CD4-positive, CD25-positive, alpha-beta regulatory T cell (primary cell): ENCODE results near the gene CSMD2. TPM values are rescaled to one million over a fixed set of nuclear protein-coding genes. Genes with fewer than 3 reads are reported as not detected.
A peak's percentile ranks its signal among the peaks of the same experiment; 100 is the strongest.

Source experiments
- ATAC-seq, 2 donors: fragments of 150-1000 bp; cut with Tn5 transposase; one replicate each; pipeline ENCODE4 v1.10.0; 2021; ENCODE audit warnings: low read depth in 2 of 2, moderate number of reproducible peaks in 2 of 2, moderate library complexity in 1 of 2
- DNase-seq, 3 donors: peaks; one replicate each; pipeline versions ENCODE4 v3.0.0 to v3.0.0-alpha.2; 2012 to 2022; ENCODE audit warnings: mixed read lengths in 1 of 3
- H3K27ac ChIP-seq: one replicate; pipeline ENCODE4 v1.7.0; 2013; ENCODE audit warnings: mild to moderate bottlenecking, low read length; ENCODE audit not compliant: insufficient read depth, poor library complexity, severe bottlenecking
- H3K27me3 ChIP-seq: one replicate; pipeline ENCODE4 v1.7.0; 2013; ENCODE audit warnings: low read length; ENCODE audit not compliant: control insufficient read depth, insufficient read depth
- H3K36me3 ChIP-seq: one replicate; pipeline ENCODE4 v1.7.0; 2013; ENCODE audit warnings: mild to moderate bottlenecking, low read length, moderate library complexity; ENCODE audit not compliant: control insufficient read depth, insufficient read depth
- H3K4me1 ChIP-seq: 2 replicates; pipeline ENCODE4 v1.7.0; 2013; ENCODE audit warnings: mild to moderate bottlenecking, low read length; ENCODE audit not compliant: insufficient read depth, control insufficient read depth, poor library complexity, severe bottlenecking
- H3K4me3 ChIP-seq: one replicate; pipeline ENCODE4 v1.7.0; 2013; ENCODE audit warnings: low read depth, mild to moderate bottlenecking, low read length, moderate library complexity
- H3K9me3 ChIP-seq, 2 experiments: 1 replicate in 1 of 2; 2 replicates in 1 of 2; pipeline ENCODE4 v1.7.0; 2013; ENCODE audit warnings: low read length in 2 of 2, mild to moderate bottlenecking in 1 of 2, moderate library complexity in 1 of 2; ENCODE audit not compliant: control insufficient read depth in 2 of 2
- H3K27ac Mint-ChIP-seq, 3 donors: one replicate each; pipeline ENCODE4 v1.8.0; 2020 to 2022; ENCODE audit warnings: mild to moderate bottlenecking in 3 of 3, mixed read lengths in 3 of 3, moderate library complexity in 2 of 3
- H3K27me3 Mint-ChIP-seq: one replicate; pipeline ENCODE4 v1.8.0; 2022; ENCODE audit warnings: mild to moderate bottlenecking, mixed read lengths
- H3K36me3 Mint-ChIP-seq: one replicate; pipeline ENCODE4 v1.8.0; 2020; ENCODE audit warnings: mixed read lengths
- H3K4me1 Mint-ChIP-seq, 4 donors: one replicate each; pipeline ENCODE4 v1.8.0; 2020 to 2022; ENCODE audit warnings: mixed read lengths in 4 of 4, mild to moderate bottlenecking in 1 of 4
- H3K4me3 Mint-ChIP-seq, 4 donors: one replicate each; pipeline ENCODE4 v1.8.0; 2020 to 2022; ENCODE audit warnings: mild to moderate bottlenecking in 4 of 4, mixed read lengths in 4 of 4, moderate library complexity in 3 of 4
- H3K9me3 Mint-ChIP-seq, 7 donors: one replicate each; pipeline ENCODE4 v1.8.0; 2020 to 2022; ENCODE audit warnings: mixed read lengths in 7 of 7, mild to moderate bottlenecking in 3 of 7, moderate library complexity in 2 of 7
- polyA plus RNA-seq, 4 donors: library from polyadenylated mRNA; unstranded; fragments of 300-500 nt; fragmentation: Illumina TruSeq; gene quantifications; one replicate each; pipeline ENCODE4 v1.2.3, GENCODE V29; 2021
- total RNA-seq: library from RNA; stranded (reverse); gene quantifications from one replicate; pipeline ENCODE4 v1.2.3, GENCODE V29; 2022

CSMD2 gene
- total and polyA plus RNA-seq, 5 donors from 2014 or later = not detected

DNA sequence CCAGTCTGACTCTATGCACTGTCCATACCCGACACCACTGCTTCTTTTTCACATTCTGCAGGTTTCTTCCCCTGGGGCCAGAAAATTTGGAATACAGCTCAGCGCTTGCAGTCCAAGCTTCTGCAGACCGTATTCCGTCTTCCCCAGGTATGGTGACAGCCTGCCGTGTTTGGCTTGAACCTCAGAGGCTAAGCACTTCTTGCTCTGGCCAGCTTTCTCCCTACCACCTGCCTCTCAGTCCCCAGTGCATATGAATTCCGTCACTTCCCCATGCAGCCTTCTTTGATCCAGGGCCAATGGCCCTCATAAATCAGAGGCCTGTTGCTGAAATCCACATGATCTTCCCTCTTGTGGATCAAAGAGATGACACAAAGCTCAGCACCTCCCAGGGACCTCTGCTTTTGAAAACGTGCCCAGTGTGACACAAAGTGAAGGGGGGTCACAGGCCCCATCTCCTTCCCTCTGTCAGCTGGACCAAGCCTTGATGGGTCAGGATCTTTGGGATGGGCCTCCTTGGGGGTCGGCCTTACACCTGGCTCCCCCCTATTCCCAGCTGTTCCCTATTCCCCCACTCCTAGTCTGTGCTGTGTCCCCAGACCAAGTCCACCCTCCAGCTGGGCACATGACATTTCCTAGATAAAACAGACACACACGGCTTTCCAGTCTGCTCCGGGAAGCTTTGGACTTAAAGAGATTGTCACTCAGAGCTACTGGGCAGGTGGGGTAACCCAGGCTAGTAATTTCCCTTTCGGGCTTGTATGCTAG, 234.5 kb downstream of the CSMD2 start:
- Histone ChIP-seq H3K27ac (no peak overlapping the region), H3K36me3 (no peaks in the 10 kb centered on the region), H3K9me3 (no peaks in the 10 kb centered on the region), H3K4me1 (no peaks in the 10 kb centered on the region), H3K27me3 (no peaks in the 10 kb centered on the region), H3K4me3 (no peak overlapping the region)
- H3K4me3 Mint-ChIP-seq = no peak overlapping the region
- H3K4me1 Mint-ChIP-seq = no peaks in the 10 kb centered on the region
- peaks cover 5% of the 10 kb centered on the region for H3K27me3 Mint-ChIP-seq
- peaks cover 0 to 10% (median 0%) of the 10 kb centered on the region in 7 donors for H3K9me3 Mint-ChIP-seq
- H3K36me3 Mint-ChIP-seq = no peaks in the 10 kb centered on the region
- H3K27ac Mint-ChIP-seq = no peak overlapping the region
- ATAC-seq (no peak), DNase-seq (no peak)

DNA sequence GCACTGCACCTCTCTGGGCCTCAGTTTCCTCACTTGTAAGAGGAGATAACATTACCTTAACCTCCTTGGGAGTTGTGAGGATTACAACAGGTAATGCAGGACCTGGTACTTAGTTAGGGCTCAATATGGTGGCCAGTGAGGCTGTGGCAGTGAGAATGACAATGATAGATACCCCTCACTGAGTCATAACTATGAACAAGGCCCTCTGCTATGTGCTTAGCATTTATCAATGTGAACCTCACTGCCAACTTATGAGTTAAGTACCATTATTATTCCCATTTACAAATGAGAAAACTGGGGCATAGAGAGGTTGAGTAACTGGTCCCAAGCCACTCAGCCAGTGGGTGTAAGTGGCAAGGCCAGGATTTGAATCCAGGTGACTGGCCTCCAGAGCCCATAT, 236.8 kb downstream of the CSMD2 start:
- Mint-ChIP-seq H3K36me3 (no peaks in the 10 kb centered on the region), H3K27ac (no peak overlapping the region), H3K4me1 (no peaks in the 10 kb centered on the region), H3K27me3 (no peaks in the 10 kb centered on the region), H3K4me3 (no peak overlapping the region), H3K9me3 (peaks cover 0 to 9% (median 0%) of the 10 kb centered on the region in 7 donors)
- H3K4me3 ChIP-seq = no peak overlapping the region
- DNase-seq (no peak), ATAC-seq (no peak)
- H3K9me3 ChIP-seq = no peaks in the 10 kb centered on the region
- H3K27ac ChIP-seq = no peak overlapping the region
- no peaks in the 10 kb centered on the region for H3K4me1 ChIP-seq
- no peaks in the 10 kb centered on the region for H3K27me3 ChIP-seq
- H3K36me3 ChIP-seq = no peaks in the 10 kb centered on the region

DNA sequence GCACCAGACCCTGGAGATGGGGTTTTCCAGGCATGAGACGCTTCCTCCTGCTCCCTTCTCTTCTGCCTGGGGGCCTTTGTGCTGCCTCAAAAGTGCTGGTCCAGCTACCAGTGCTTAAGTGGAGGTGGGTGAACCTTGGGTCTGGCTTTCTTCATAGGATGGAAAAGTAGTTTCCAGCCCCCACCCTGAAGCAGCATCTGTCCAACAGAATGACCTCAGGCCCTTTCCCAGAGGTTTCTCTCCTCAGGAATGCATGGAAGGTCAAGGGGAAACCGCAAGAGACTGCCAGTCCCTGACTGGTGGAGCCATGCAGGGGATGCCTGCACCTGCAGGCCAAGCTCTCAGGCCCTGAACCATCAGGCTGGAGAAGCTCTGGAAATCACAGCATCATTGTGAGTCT, 237.3 kb downstream of the CSMD2 start:
- H3K27ac Mint-ChIP-seq = no peak overlapping the region

DNA sequence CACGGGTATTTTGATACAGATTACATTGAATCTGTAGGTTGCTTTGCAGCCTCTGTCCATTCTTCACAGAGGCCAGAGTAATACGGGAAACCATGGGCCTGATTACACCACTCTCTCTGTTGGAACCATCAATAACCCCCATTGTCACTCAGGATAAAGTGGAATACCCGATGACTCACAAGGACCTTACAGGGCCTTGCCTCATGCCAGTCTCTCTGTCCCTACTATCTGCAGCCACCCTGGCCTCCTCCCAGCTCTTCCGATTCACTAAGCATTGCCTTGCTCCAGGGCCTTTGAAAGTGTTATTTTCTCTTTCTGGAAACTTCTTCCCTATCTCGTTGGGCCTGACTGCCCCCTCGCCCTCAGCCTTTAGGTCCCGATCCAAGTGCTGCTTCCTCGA, 239.4 kb downstream of the CSMD2 start:
- no peak overlapping the region for H3K4me3 ChIP-seq
- no peaks in the 10 kb centered on the region for H3K4me1 ChIP-seq
- peaks cover 0 to 8% (median 0%) of the 10 kb centered on the region in 7 donors for H3K9me3 Mint-ChIP-seq
- no peaks in the 10 kb centered on the region for H3K27me3 Mint-ChIP-seq
- no peaks in the 10 kb centered on the region for H3K27me3 ChIP-seq
- H3K27ac Mint-ChIP-seq = no peak overlapping the region
- H3K4me3 Mint-ChIP-seq = no peak overlapping the region
- no peak overlapping the region for H3K27ac ChIP-seq
- no peaks in the 10 kb centered on the region for H3K9me3 ChIP-seq
- no peaks in the 10 kb centered on the region for H3K36me3 Mint-ChIP-seq
- no peak for ATAC-seq
- no peaks in the 10 kb centered on the region for H3K36me3 ChIP-seq
- no peak for DNase-seq
- no peaks in the 10 kb centered on the region for H3K4me1 Mint-ChIP-seq

More for the DNA sequence above, 237.3 kb downstream of the CSMD2 start:
- Histone ChIP-seq H3K4me3 (no peak overlapping the region), H3K9me3 (no peaks in the 10 kb centered on the region), H3K36me3 (no peaks in the 10 kb centered on the region), H3K4me1 (no peaks in the 10 kb centered on the region), H3K27ac (no peak overlapping the region), H3K27me3 (no peaks in the 10 kb centered on the region)
- Mint-ChIP-seq H3K9me3 (peaks cover 0 to 8% (median 0%) of the 10 kb centered on the region in 7 donors), H3K4me1 (no peaks in the 10 kb centered on the region), H3K27me3 (no peaks in the 10 kb centered on the region), H3K36me3 (no peaks in the 10 kb centered on the region), H3K4me3 (no peak overlapping the region)
- ATAC-seq (no peak), DNase-seq (no peak)

DNA sequence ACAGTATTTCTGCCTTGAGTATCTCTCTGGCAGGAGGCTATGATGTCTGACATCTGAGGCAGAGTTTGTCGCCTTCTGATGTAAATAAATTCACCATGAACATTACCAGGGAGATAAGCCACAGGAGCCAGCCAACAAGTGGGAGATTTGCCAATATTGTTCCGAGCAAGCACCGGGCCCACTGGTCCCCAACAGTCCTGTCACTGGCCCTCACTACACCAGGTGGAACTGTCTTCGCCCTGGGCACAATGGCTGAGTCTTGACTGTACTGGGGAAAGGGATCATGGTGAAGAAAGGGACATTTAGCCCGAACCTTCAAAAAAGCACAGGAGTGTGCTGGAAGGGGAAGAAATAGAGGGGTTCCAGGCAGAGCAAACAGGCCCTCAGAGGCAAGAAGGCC, 243.7 kb downstream of the CSMD2 start:
- peaks cover 0 to 7% (median 0%) of the 10 kb centered on the region in 7 donors for H3K9me3 Mint-ChIP-seq
- no peak for ATAC-seq
- Histone ChIP-seq H3K36me3 (no peaks in the 10 kb centered on the region), H3K4me3 (no peak overlapping the region), H3K27me3 (no peaks in the 10 kb centered on the region), H3K9me3 (no peaks in the 10 kb centered on the region), H3K4me1 (no peaks in the 10 kb centered on the region), H3K27ac (no peak overlapping the region)
- H3K36me3 Mint-ChIP-seq = no peaks in the 10 kb centered on the region
- no peak for DNase-seq
- H3K4me3 Mint-ChIP-seq = no peak overlapping the region
- no peaks in the 10 kb centered on the region for H3K27me3 Mint-ChIP-seq
- H3K27ac Mint-ChIP-seq = no peak overlapping the region
- H3K4me1 Mint-ChIP-seq = no peaks in the 10 kb centered on the region

DNA sequence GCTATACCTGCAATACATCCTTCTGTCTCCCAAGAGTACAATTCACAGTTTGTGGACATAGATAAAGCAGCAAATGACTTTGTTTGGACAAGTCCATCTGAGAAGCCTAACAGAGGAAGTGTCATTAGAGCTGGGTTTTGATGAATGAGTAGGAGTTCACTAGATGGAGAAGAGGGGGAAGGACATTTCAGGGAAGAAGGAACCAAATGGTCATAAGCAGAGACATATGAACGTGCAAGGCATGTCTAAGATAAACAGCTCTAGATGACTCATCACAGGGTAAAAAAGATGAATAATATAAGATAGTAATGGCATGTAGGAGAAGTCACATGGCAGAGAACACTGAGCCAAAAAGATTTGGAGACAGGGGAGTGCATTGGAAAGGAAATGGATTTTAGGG, 246.7 kb downstream of the CSMD2 start:
- H3K9me3 Mint-ChIP-seq = peaks cover 0 to 7% (median 0%) of the 10 kb centered on the region in 7 donors
- no peaks in the 10 kb centered on the region for H3K27me3 Mint-ChIP-seq
- H3K4me1 Mint-ChIP-seq = no peaks in the 10 kb centered on the region
- no peak overlapping the region for H3K4me3 Mint-ChIP-seq
- H3K9me3 ChIP-seq = no peaks in the 10 kb centered on the region
- ATAC-seq (no peak), DNase-seq (no peak)
- H3K4me3 ChIP-seq = no peak overlapping the region
- H3K36me3 ChIP-seq = no peaks in the 10 kb centered on the region
- no peak overlapping the region for H3K27ac ChIP-seq
- H3K27me3 ChIP-seq = no peaks in the 10 kb centered on the region
- no peaks in the 10 kb centered on the region for H3K4me1 ChIP-seq
- no peaks in the 10 kb centered on the region for H3K36me3 Mint-ChIP-seq
- H3K27ac Mint-ChIP-seq = no peak overlapping the region

DNA sequence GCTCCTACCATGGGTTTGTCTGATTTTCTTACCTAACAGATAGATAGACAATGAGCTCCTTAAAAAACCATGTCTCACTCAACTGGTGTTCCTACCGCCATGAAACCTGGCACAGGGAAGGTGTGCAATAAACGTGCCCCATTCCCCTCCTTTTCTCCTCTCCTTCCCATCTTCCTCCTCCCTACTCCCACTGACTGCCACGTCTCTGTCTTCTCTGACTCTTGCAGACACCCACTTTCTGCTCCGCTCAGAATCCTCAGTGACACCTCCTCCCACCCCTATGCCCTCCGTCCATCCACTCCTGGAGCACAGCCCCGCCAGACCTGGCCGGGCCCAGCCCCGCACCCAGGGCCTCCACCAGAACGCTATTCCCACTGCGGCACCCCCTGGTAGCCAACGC, 248.2 kb downstream of the CSMD2 start:
- Histone ChIP-seq H3K4me1 (no peaks in the 10 kb centered on the region), H3K36me3 (no peaks in the 10 kb centered on the region), H3K27me3 (no peaks in the 10 kb centered on the region), H3K27ac (no peak overlapping the region), H3K9me3 (no peaks in the 10 kb centered on the region), H3K4me3 (no peak overlapping the region)
- Mint-ChIP-seq H3K27me3 (no peaks in the 10 kb centered on the region), H3K4me3 (peak overlapping the region in 1 of 4 donors; percentile 22), H3K9me3 (peaks cover 0 to 9% (median 0%) of the 10 kb centered on the region in 7 donors), H3K4me1 (peaks cover 0 to 1% (median 0%) of the 10 kb centered on the region in 4 donors), H3K27ac (no peak overlapping the region), H3K36me3 (no peaks in the 10 kb centered on the region)
- ATAC-seq = no peak
- no peak for DNase-seq

DNA sequence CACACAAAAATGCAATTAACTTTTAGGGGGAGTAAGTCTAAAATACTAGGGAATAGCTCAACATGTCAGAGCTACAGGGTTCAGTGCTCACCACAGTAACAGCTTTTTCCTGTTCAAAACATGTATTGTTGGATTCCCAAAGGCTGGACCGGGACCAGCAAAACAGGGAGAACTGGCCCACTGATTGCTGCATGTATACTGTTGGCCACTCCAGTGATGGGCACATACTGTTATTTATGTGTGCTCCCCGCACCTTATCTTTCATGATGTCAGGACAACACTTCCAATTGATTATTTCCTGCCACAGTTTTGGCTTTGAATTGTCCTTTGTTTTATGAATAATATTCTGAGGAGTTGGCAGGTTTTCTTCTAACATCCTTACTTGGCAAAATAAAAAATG, 250.5 kb downstream of the CSMD2 start:
- H3K9me3 Mint-ChIP-seq = peaks cover 0 to 3% (median 0%) of the 10 kb centered on the region in 7 donors
- no peak for DNase-seq
- H3K9me3 ChIP-seq = no peaks in the 10 kb centered on the region
- no peaks in the 10 kb centered on the region for H3K27me3 ChIP-seq
- no peak for ATAC-seq
- H3K36me3 Mint-ChIP-seq = no peaks in the 10 kb centered on the region
- no peaks in the 10 kb centered on the region for H3K4me1 ChIP-seq
- no peaks in the 10 kb centered on the region for H3K36me3 ChIP-seq
- H3K4me1 Mint-ChIP-seq = peaks cover 0 to 1% (median 0%) of the 10 kb centered on the region in 4 donors
- H3K27me3 Mint-ChIP-seq = peaks cover 6% of the 10 kb centered on the region
- no peak overlapping the region for H3K4me3 Mint-ChIP-seq
- no peak overlapping the region for H3K4me3 ChIP-seq
- H3K27ac Mint-ChIP-seq = no peak overlapping the region
- H3K27ac ChIP-seq = no peak overlapping the region
